Endothelial cell (in vitro differentiated cells): ENCODE measurements around the gene NEK4. TPM values are rescaled to one million over a fixed set of nuclear protein-coding genes. Genes with fewer than 3 reads are reported as not detected.
A peak's percentile ranks its signal among the peaks of the same experiment; 100 is the strongest.

Experiments
- DNase-seq: peaks from one replicate; pipeline ENCODE4 v3.0.0; 2021; ENCODE audit warnings: low spot score
- H3K27ac Mint-ChIP-seq: one replicate; pipeline ENCODE4 v1.8.0; 2021; ENCODE audit warnings: mixed read lengths, inconsistent platforms; ENCODE audit not compliant: unreplicated experiment
- H3K27me3 Mint-ChIP-seq: one replicate; pipeline ENCODE4 v1.8.0; 2021; ENCODE audit warnings: mild to moderate bottlenecking, moderate library complexity, mixed read lengths, inconsistent platforms; ENCODE audit not compliant: unreplicated experiment
- H3K36me3 Mint-ChIP-seq: one replicate; pipeline ENCODE4 v1.8.0; 2021; ENCODE audit warnings: mild to moderate bottlenecking, low read depth, mixed read lengths, inconsistent platforms; ENCODE audit not compliant: unreplicated experiment
- H3K4me1 Mint-ChIP-seq: one replicate; pipeline ENCODE4 v1.8.0; 2021; ENCODE audit warnings: mild to moderate bottlenecking, mixed read lengths, inconsistent platforms; ENCODE audit not compliant: unreplicated experiment
- H3K4me3 Mint-ChIP-seq: one replicate; pipeline ENCODE4 v1.8.0; 2021; ENCODE audit warnings: mild to moderate bottlenecking, mixed read lengths, inconsistent platforms; ENCODE audit not compliant: unreplicated experiment
- H3K9me3 Mint-ChIP-seq: one replicate; pipeline ENCODE4 v1.8.0; 2021; ENCODE audit warnings: mixed read lengths, inconsistent platforms; ENCODE audit not compliant: unreplicated experiment
- long read RNA-seq: library from polyadenylated mRNA; unstranded; transcript quantifications from one replicate; pipeline ENCODE4 v2.0.0, GENCODE V29; 2020; ENCODE audit not compliant: unreplicated experiment
- total RNA-seq: library from RNA; stranded (reverse); fragmentation: NEBNext Ultra II Directional; extraction: Animal tissue kit (Norgen Biotek cat#: 25700); gene quantifications from one replicate; pipeline ENCODE4 v1.2.1, GENCODE V29; 2021; ENCODE audit not compliant: unreplicated experiment
- TF ChIP-seq, protein P1 (sequence below): fragments of 200-600 bp; sonication (generic); IDR thresholded peaks from one replicate; pipeline ENCODE4 v1.5.0; 2021; ENCODE audit warnings: antibody characterized with exemption; ENCODE audit not compliant: unreplicated experiment

NEK4 gene
- 16.9 TPM for total RNA-seq
- long read RNA-seq, full-length matches to known transcripts, result 1 of 4 reads
- long read RNA-seq, partial matches to known transcripts, result 0 of 4 reads
- long read RNA-seq, other reads (novel, unspliced or antisense), result 3 of 4 reads

GRCh38 chr3:52770496-52771333 is at the start of gene NEK4:
NEK4 (minus strand) TSS chr3:52770940; CDS start chr3:52770746, 194 bp downstream.
- Mint-ChIP-seq H3K36me3 (peaks cover 4% of the 10 kb centered on the region), H3K4me1 (peaks cover 19% of the 10 kb centered on the region), H3K4me3 (peak within 1 kb of the TSS; percentile 94), H3K27ac (peak within 1 kb of the TSS; percentile 92), H3K9me3 (no peaks in the 10 kb centered on the region), H3K27me3 (peaks cover 5% of the 10 kb centered on the region)
- TF ChIP-seq, protein P1, sequence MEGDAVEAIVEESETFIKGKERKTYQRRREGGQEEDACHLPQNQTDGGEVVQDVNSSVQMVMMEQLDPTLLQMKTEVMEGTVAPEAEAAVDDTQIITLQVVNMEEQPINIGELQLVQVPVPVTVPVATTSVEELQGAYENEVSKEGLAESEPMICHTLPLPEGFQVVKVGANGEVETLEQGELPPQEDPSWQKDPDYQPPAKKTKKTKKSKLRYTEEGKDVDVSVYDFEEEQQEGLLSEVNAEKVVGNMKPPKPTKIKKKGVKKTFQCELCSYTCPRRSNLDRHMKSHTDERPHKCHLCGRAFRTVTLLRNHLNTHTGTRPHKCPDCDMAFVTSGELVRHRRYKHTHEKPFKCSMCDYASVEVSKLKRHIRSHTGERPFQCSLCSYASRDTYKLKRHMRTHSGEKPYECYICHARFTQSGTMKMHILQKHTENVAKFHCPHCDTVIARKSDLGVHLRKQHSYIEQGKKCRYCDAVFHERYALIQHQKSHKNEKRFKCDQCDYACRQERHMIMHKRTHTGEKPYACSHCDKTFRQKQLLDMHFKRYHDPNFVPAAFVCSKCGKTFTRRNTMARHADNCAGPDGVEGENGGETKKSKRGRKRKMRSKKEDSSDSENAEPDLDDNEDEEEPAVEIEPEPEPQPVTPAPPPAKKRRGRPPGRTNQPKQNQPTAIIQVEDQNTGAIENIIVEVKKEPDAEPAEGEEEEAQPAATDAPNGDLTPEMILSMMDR, result no peak
- peak; percentile 89 for DNase-seq

DNA sequence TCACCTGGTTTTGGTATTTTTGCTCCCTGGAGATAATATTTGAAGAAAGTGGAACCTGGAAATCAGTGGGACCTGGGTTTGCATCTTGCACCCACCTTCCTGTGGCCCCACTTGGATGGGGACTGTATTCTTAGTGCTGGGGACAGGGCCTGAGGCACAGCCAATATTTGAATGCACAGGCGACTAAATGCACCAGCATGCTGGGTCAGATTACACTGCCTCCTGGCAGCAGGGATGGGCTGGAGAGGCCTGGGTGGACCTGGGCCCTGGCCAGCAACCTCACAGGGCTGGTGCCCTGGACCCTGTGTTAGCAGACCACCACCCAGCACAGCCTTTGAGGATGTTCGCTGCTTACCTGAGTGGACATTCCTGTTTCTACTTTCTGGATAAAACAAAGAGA is 49.2 kb upstream of the NEK4 start:
- Mint-ChIP-seq H3K9me3 (no peaks in the 10 kb centered on the region), H3K4me1 (peaks cover 4% of the 10 kb centered on the region), H3K27me3 (peaks cover 5% of the 10 kb centered on the region), H3K36me3 (peaks cover 2% of the 10 kb centered on the region), H3K27ac (no peak overlapping the region), H3K4me3 (no peak overlapping the region)
- TF ChIP-seq, protein P1, result no peak
- DNase-seq, result no peak

DNA sequence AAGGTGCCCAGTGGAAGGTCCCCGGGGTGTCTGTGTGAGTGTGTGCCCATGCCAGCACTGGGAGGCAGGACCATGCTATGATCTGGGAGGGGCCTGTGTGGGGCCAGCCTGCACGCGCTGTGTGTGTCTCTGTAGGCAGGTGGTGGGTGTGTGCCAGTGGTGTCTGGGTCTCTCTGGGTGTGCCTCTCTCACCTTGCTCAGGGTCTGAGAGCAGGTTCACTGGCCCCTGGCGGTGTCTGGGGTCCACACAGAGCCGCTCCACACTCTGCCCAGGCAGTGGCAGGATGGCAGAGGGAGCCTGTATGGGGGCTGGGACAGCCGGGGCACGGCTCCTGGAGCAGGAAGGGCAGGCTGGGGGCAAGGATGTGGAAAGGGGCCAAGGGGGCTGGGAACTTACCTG is 47.1 kb upstream of the NEK4 start:
- Mint-ChIP-seq H3K27me3 (peaks cover 5% of the 10 kb centered on the region), H3K4me3 (no peak overlapping the region), H3K9me3 (no peaks in the 10 kb centered on the region), H3K4me1 (peaks cover 4% of the 10 kb centered on the region), H3K27ac (no peak overlapping the region), H3K36me3 (no peaks in the 10 kb centered on the region)
- TF ChIP-seq, protein P1, result no peak
- DNase-seq, result no peak

DNA sequence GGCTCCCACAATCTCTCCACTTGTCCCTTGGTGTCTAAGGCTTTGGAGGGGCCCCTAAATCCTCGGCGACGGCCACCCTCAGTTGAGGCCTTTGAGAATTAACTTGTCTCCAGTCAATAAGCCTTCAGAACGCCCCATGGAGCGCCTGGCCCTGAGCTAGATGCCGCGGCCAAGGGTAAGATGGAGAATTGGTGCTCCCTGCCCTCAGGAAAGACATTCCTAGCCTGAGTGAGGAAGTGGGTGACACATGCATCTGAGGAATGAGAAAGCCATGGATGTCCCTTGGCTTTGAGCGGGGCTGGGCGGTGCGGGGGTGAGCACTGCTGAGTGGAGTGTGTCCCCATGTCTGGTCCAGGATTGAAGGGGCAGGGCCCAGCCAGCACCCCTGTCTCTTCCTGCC is 46.5 kb upstream of the NEK4 start:
- Mint-ChIP-seq H3K9me3 (no peaks in the 10 kb centered on the region), H3K4me1 (peaks cover 4% of the 10 kb centered on the region), H3K27me3 (peaks cover 5% of the 10 kb centered on the region), H3K36me3 (no peaks in the 10 kb centered on the region), H3K4me3 (no peak overlapping the region), H3K27ac (no peak overlapping the region)
- DNase-seq, result no peak
- TF ChIP-seq, protein P1, result no peak

DNA sequence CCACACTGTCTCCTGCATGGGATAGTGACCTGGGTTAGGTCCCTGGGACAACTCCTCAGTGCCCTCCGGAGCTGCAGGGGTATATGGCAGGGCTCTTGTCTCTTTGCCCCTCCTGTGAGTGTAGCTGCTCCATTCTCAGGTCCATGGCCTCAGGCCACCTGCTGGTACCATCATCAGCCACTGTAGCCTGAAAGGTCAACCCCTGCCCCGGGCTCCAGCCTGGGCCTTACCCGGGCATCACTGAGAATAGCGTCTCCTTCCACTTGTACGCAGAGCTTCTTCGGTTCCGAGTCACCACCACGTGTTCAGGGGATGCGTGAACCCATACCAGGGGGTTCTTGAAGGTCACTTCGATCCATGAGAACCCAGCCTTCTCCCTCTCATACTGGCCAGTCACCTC is 45.9 kb upstream of the NEK4 start:
- no peaks in the 10 kb centered on the region for H3K9me3 Mint-ChIP-seq
- no peaks in the 10 kb centered on the region for H3K36me3 Mint-ChIP-seq
- H3K27me3 Mint-ChIP-seq, result peaks cover 3% of the 10 kb centered on the region
- H3K4me3 Mint-ChIP-seq, result no peak overlapping the region
- no peak overlapping the region for H3K27ac Mint-ChIP-seq
- TF ChIP-seq, protein P1, result no peak
- peaks cover 4% of the 10 kb centered on the region for H3K4me1 Mint-ChIP-seq
- DNase-seq, result no peak
